A549 (cell line): Measurements from ENCODE around the gene TRABD. TPM values are rescaled to one million over a fixed set of nuclear protein-coding genes. Genes with fewer than 3 reads are reported as not detected.

Source experiments
- ATAC-seq, 2 experiments: fragments of 200-7000 bp in 1 of 2; fragments of >200 bp in 1 of 2; cut with Nextera tagmentation in 1 of 2; cut with Tn5 transposase in 1 of 2; 3 replicates each; pipeline versions ENCODE4 v1.8.0 to v1.9.1; 2018 to 2020; ENCODE audit warnings: mild to moderate bottlenecking in 1 of 2, moderate library complexity in 1 of 2
- CTCF ChIA-PET: fragments of 300-600 bp; sonication (Branson Sonifier 250); formaldehyde crosslinking; extraction: SDS; loops from one replicate; lab custom pipeline; 2021; ENCODE audit warnings: antibody characterized with exemption, inconsistent platforms; lab: Yijun Ruan, JAX
- POLR2A ChIA-PET: fragments of 350-600 bp; formaldehyde crosslinking; extraction: SDS; loops from one replicate; lab custom pipeline; 2021; ENCODE audit warnings: antibody characterized with exemption, inconsistent platforms; lab: Yijun Ruan, JAX
- DNase-seq, 2 experiments: peaks; one replicate each; pipeline versions ENCODE4 v3.0.0 to v3.0.0-alpha.2; 2011 to 2016; ENCODE audit warnings: low read depth in 1 of 2, low spot score in 1 of 2
- FAIRE-seq: peaks from 2 replicates; lab custom pipeline; 2011; peaks lifted over from hg19 to GRCh38; lab: Jason Lieb, UNC
- H3K27ac ChIP-seq, 2 experiments: fragments of >200 bp; sonication (Bioruptor Twin); formaldehyde crosslinking; 3 replicates each; pipeline ENCODE4 v1.5.1; 2016 to 2017
- H3K4me1 ChIP-seq: fragments of >200 bp; sonication (Bioruptor Twin); formaldehyde crosslinking; 3 replicates; pipeline ENCODE4 v1.6.1; 2016
- H3K4me2 ChIP-seq: fragments of >200 bp; sonication (Bioruptor Twin); formaldehyde crosslinking; 3 replicates; pipeline ENCODE4 v1.6.1; 2016
- H3K4me3 ChIP-seq: fragments of >200 bp; sonication (Bioruptor Twin); formaldehyde crosslinking; 3 replicates; pipeline ENCODE4 v1.5.1; 2016
- H3K9me3 ChIP-seq: fragments of >200 bp; sonication (Bioruptor Twin); formaldehyde crosslinking; 3 replicates; pipeline ENCODE4 v1.6.1; 2016
- CBX8 ChIP-seq: fragments of 200-600 bp; sonication (generic); IDR thresholded peaks from 2 replicates; pipeline ENCODE4 v1.6.1; 2016
- CTCF ChIP-seq: fragments of >200 bp; sonication (Bioruptor Twin); formaldehyde crosslinking; IDR thresholded peaks from 3 replicates; pipeline ENCODE4 v1.5.1; 2016
- EHF ChIP-seq: fragments of 250-450 bp; sonication (Bioruptor Pico); IDR thresholded peaks from 2 replicates; pipeline ENCODE4 v1.5.0; 2020; ENCODE audit warnings: mild to moderate bottlenecking
- EP300 ChIP-seq, 2 experiments: fragments of >200 bp; sonication (Bioruptor Twin); formaldehyde crosslinking; IDR thresholded peaks; 2 replicates in 1 of 2; 3 replicates in 1 of 2; pipeline ENCODE4 v1.6.1; 2016 to 2017
- ESRRA ChIP-seq: fragments of 150-350 bp; IDR thresholded peaks from 2 replicates; pipeline ENCODE4 v1.6.1; 2014; ENCODE audit warnings: mild to moderate bottlenecking, low read length, borderline replicate concordance
- FOSL2 ChIP-seq, 2 experiments: fragments of 450-650 bp in 1 of 2; fragments of >200 bp in 1 of 2; sonication (Bioruptor Twin) in 1 of 2; formaldehyde crosslinking; IDR thresholded peaks; 2 replicates each; pipeline versions ENCODE4 v1.5.0 to v1.6.1; 2016 to 2020; ENCODE audit warnings: mild to moderate bottlenecking in 1 of 2, moderate library complexity in 1 of 2
- FOXS1 ChIP-seq: fragments of 250-450 bp; sonication (Bioruptor Pico); IDR thresholded peaks from 2 replicates; pipeline ENCODE4 v1.5.0; 2020; ENCODE audit warnings: mild to moderate bottlenecking, moderate library complexity
- GATA3 ChIP-seq: IDR thresholded peaks from 2 replicates; pipeline ENCODE4 v1.6.1; 2012; ENCODE audit warnings: borderline replicate concordance
- HOXB13 ChIP-seq: fragments of 250-450 bp; sonication (Bioruptor Pico); IDR thresholded peaks from 2 replicates; pipeline ENCODE4 v1.5.0; 2020; ENCODE audit warnings: low read depth, mild to moderate bottlenecking, moderate library complexity
- HOXB5 ChIP-seq: fragments of 250-450 bp; sonication (Bioruptor Pico); IDR thresholded peaks from 2 replicates; pipeline ENCODE4 v1.5.0; 2020; ENCODE audit warnings: mild to moderate bottlenecking, moderate library complexity
- JUN ChIP-seq, 2 experiments: fragments of >200 bp; sonication (Bioruptor Twin); formaldehyde crosslinking; IDR thresholded peaks; 2 replicates in 1 of 2; 3 replicates in 1 of 2; pipeline ENCODE4 v1.6.1; 2016 to 2017
- KDM5A ChIP-seq: fragments of 200-600 bp; sonication (generic); IDR thresholded peaks from 2 replicates; pipeline ENCODE4 v1.6.1; 2016; ENCODE audit warnings: antibody characterized with exemption, mild to moderate bottlenecking
- MAZ ChIP-seq: fragments of 150-350 bp; IDR thresholded peaks from 2 replicates; pipeline ENCODE4 v1.6.1; 2014; ENCODE audit warnings: antibody characterized with exemption, low read depth, low read length, borderline replicate concordance
- MYC ChIP-seq: IDR thresholded peaks from 2 replicates; pipeline ENCODE4 v1.6.1; 2012; ENCODE audit warnings: mild to moderate bottlenecking, inconsistent platforms, low read length, improper control_type of control experiment, borderline replicate concordance
- NPAS2 ChIP-seq: fragments of 250-450 bp; sonication (Bioruptor Pico); IDR thresholded peaks from 2 replicates; pipeline ENCODE4 v1.8.0; 2022; ENCODE audit warnings: mild to moderate bottlenecking, moderate library complexity, borderline replicate concordance
- NR3C1 ChIP-seq: fragments of >200 bp; sonication (Bioruptor Twin); formaldehyde crosslinking; IDR thresholded peaks from 3 replicates; pipeline ENCODE4 v1.6.1; 2017
- POLR2A ChIP-seq: IDR thresholded peaks from 2 replicates; pipeline ENCODE4 v1.6.1; 2012; ENCODE audit warnings: mild to moderate bottlenecking, low read length
- RARB ChIP-seq: fragments of 250-450 bp; sonication (Bioruptor Pico); IDR thresholded peaks from 2 replicates; pipeline ENCODE4 v1.8.0; 2021; ENCODE audit warnings: mild to moderate bottlenecking, moderate library complexity
- RCOR1 ChIP-seq: fragments of 150-350 bp; IDR thresholded peaks from 2 replicates; pipeline ENCODE4 v1.6.1; 2014; ENCODE audit warnings: antibody characterized with exemption, low read length, low read depth
- REST ChIP-seq: fragments of 200-600 bp; sonication (generic); IDR thresholded peaks from 2 replicates; pipeline ENCODE4 v1.6.1; 2016; ENCODE audit warnings: antibody characterized with exemption, mild to moderate bottlenecking, moderate library complexity
- RNF2 ChIP-seq: fragments of 200-600 bp; sonication (generic); IDR thresholded peaks from 2 replicates; pipeline ENCODE4 v1.6.1; 2016; ENCODE audit warnings: low read depth, mild to moderate bottlenecking, antibody characterized with exemption, moderate library complexity, borderline replicate concordance
- SMC3 ChIP-seq: fragments of >200 bp; sonication (Bioruptor Twin); formaldehyde crosslinking; IDR thresholded peaks from 3 replicates; pipeline ENCODE4 v1.6.1; 2018; ENCODE audit warnings: inconsistent platforms
- ZFP36 ChIP-seq: fragments of 450-650 bp; IDR thresholded peaks from 2 replicates; pipeline ENCODE4 v1.6.1; 2014; ENCODE audit warnings: borderline replicate concordance; ENCODE audit not compliant: partially characterized antibody
- ZNF302 ChIP-seq: fragments of 250-450 bp; sonication (Bioruptor Pico); IDR thresholded peaks from 2 replicates; pipeline ENCODE4 v1.9.0; 2021; ENCODE audit warnings: inconsistent platforms, mild to moderate bottlenecking, moderate library complexity
- WGBS: methylation state at CpG from one replicate; pipeline ENCODE4 v1.1.6; 2017; ENCODE audit errors: missing lambda C conversion rate; 5-methylcytosine and 5-hydroxymethylcytosine counted together
- polyA plus RNA-seq, 4 experiments: library from polyadenylated mRNA; depleted of rRNA in 3 of 4; stranded (reverse); fragments of >200 nt; fragmentation: RNase III in 1 of 4; extraction: RNeasy Plus Mini Kit Qiagen cat#74134 plus additional on column Dnase treatment in 1 of 4; gene quantifications; 2 replicates in 3 of 4; 3 replicates in 1 of 4; pipeline ENCODE4 v1.2.3, GENCODE V29; 2011 to 2017

TRABD gene
- polyA plus RNA-seq, 2 of the 4 experiments (the other 2 are of a cell fraction) = 14.8 to 30.4 TPM

GRCh38 chr22:50186181-50186714, 535 bp downstream of the TRABD start:
- FAIRE-seq (no peak), ATAC-seq (no peak), DNase-seq (no peak)
- WGBS = no CpG with 5 or more reads among the region's 47 CpGs
- TF ChIP-seq JUN (IDR thresholded peaks at IDR 0.05) (no peak), EHF (CRISPR knock-in tag) (no peak), ZFP36 (no peak), POLR2A (no peak), MAZ (no peak), RCOR1 (no peak), FOXS1 (no peak), REST (no peak), NPAS2 (CRISPR knock-in tag) (no peak), SMC3 (no peak), MYC (no peak), CTCF (no peak), HOXB13 (CRISPR knock-in tag) (no peak), ESRRA (no peak)
- H3K27ac ChIP-seq = peak overlapping the region; percentile 84 to 99
- H3K4me3 ChIP-seq = peak overlapping the region; percentile 83
- no peaks in the 10 kb centered on the region for H3K9me3 ChIP-seq
- H3K4me2 ChIP-seq = peak overlapping the region; percentile 97
- peaks cover 33% of the 10 kb centered on the region for H3K4me1 ChIP-seq
- POLR2A ChIA-PET = no interaction called here
- CTCF ChIA-PET = no interaction called here

- Histone ChIP-seq H3K9me3 (no peaks in the 10 kb centered on the region), H3K27ac (peak overlapping the region; percentile 84 to 99), H3K4me1 (peaks cover 34% of the 10 kb centered on the region), H3K4me2 (peak overlapping the region; percentile 97), H3K4me3 (peak overlapping the region; percentile 83)
- 43% methylated on average over 11 of the region's 26 CpGs for WGBS
- ATAC-seq (no peak), FAIRE-seq (no peak), DNase-seq (no peak)
- POLR2A ChIA-PET = no interaction called here
- TF ChIP-seq RNF2 (no peak), HOXB5 (CRISPR knock-in tag) (no peak), REST (no peak), RCOR1 (no peak), KDM5A (no peak), ZFP36 (no peak), ZNF302 (CRISPR knock-in tag) (no peak), GATA3 (no peak), FOSL2 (IDR thresholded peaks at IDR 0.05) (no peak), FOSL2 (CRISPR knock-in tag; IDR thresholded peaks at IDR 0.05) (no peak), EP300 (IDR thresholded peaks at IDR 0.05) (no peak), NR3C1 (no peak), RARB (CRISPR knock-in tag) (no peak), CBX8 (no peak), JUN (IDR thresholded peaks at IDR 0.05) (no peak)
- CTCF ChIA-PET = interaction anchor here (0.7 to 1.4 kb wide), 2 partner anchors 19 to 20 kb away, joined by 3 to 4 read pairs; no protein-coding TSS in a partner anchor
These were observed 1.2 kb downstream of the TRABD start for GRCh38 chr22:50186761-50187523.
